Ishikawa (cell line): ENCODE measurements around the gene PDE2A.

Source experiments
- CEBPB ChIP-seq: IDR thresholded peaks from 2 replicates; pipeline ENCODE4 v1.6.1; 2012
- CREB1 ChIP-seq: IDR thresholded peaks from 2 replicates; pipeline ENCODE4 v1.6.1; 2012; ENCODE audit warnings: low read depth
- EP300 ChIP-seq: IDR thresholded peaks from 2 replicates; pipeline ENCODE4 v1.6.1; 2012; ENCODE audit warnings: borderline replicate concordance
- MAX ChIP-seq: IDR thresholded peaks from 2 replicates; pipeline ENCODE4 v1.6.1; 2012
- NFIC ChIP-seq: IDR thresholded peaks from 2 replicates; pipeline ENCODE4 v1.6.1; 2012
- RAD21 ChIP-seq: IDR thresholded peaks from 2 replicates; pipeline ENCODE4 v1.6.1; 2012; ENCODE audit warnings: low read depth
- REST ChIP-seq: IDR thresholded peaks from 2 replicates; pipeline ENCODE4 v1.6.1; 2012; ENCODE audit warnings: low read depth, mild to moderate bottlenecking
- TAF1 ChIP-seq: IDR thresholded peaks from 2 replicates; pipeline ENCODE4 v1.6.1; 2012; ENCODE audit warnings: low read depth, mild to moderate bottlenecking
- USF1 ChIP-seq: IDR thresholded peaks from 2 replicates; pipeline ENCODE4 v1.6.1; 2012
- YY1 ChIP-seq: IDR thresholded peaks from 2 replicates; pipeline ENCODE4 v1.6.1; 2012; ENCODE audit warnings: low read depth

GRCh38 chr11:72642043-72642883 lies 32.0 kb downstream of the PDE2A start:
- TF ChIP-seq CREB1 (no peak), TAF1 (no peak), MAX (0 out of 2 replicates have a peak, but pooled peaks have one; percentile 44), RAD21 (no peak), CEBPB (no peak), REST (no peak), YY1 (no peak), USF1 (no peak), EP300 (no peak), NFIC (no peak)
